HG02884 (cell line): ENCODE data around the gene ENTREP1.
"Not testable (repeated sequence)": the region's sequence is repeated elsewhere in the genome, so short reads cannot be mapped to it uniquely, and the experiment has no call there.

ENCODE experiments used
- ATAC-seq: cut with Tn5 transposase; IDR thresholded peaks from one replicate; pipeline ENCODE4 v1.9.1; 2021; ENCODE audit warnings: mild to moderate bottlenecking, moderate library complexity; ENCODE audit not compliant: unreplicated experiment

The ENTREP1 gene

GRCh38 chr9:69397384-69398214 is 72.6 kb downstream of the ENTREP1 start:
- ATAC-seq: no peak

GRCh38 chr9:69400470-69400869 is 75.5 kb downstream of the ENTREP1 start:
- ATAC-seq: no peak

- not testable (repeated sequence) for ATAC-seq
Measured at GRCh38 chr9:69409936-69410335, 84.9 kb downstream of the ENTREP1 start.

GRCh38 chr9:69411246-69411645 is 86.2 kb downstream of the ENTREP1 start:
- no peak for ATAC-seq

- ATAC-seq: no peak
Measured at GRCh38 chr9:69411931-69412740, 87.1 kb downstream of the ENTREP1 start.

GRCh38 chr9:69412741-69413150 is 87.7 kb downstream of the ENTREP1 start:
- no peak for ATAC-seq

- no peak for ATAC-seq
Measured at GRCh38 chr9:69420611-69421270, 95.7 kb downstream of the ENTREP1 start.

GRCh38 chr9:69421908-69422801 is 97.1 kb downstream of the ENTREP1 start:
- ATAC-seq: no peak

GRCh38 chr9:69425136-69425801 is 100.3 kb downstream of the ENTREP1 start:
- ATAC-seq: no peak

GRCh38 chr9:69427286-69427685 is 102.3 kb downstream of the ENTREP1 start:
- ATAC-seq: no peak

GRCh38 chr9:69428017-69428785 is 103.2 kb downstream of the ENTREP1 start:
- no peak for ATAC-seq

- no peak for ATAC-seq
Measured at GRCh38 chr9:69429281-69429680, 104.3 kb downstream of the ENTREP1 start.

- ATAC-seq: no peak
Measured at GRCh38 chr9:69430206-69430605, 105.2 kb downstream of the ENTREP1 start.

GRCh38 chr9:69431203-69431602 is 106.2 kb downstream of the ENTREP1 start:
- no peak for ATAC-seq

- ATAC-seq: no peak
Measured at GRCh38 chr9:69431777-69432176, 106.8 kb downstream of the ENTREP1 start.

GRCh38 chr9:69432623-69433022 is 107.6 kb downstream of the ENTREP1 start:
- no peak for ATAC-seq

- no peak for ATAC-seq
Measured at GRCh38 chr9:69433392-69433791, 108.4 kb downstream of the ENTREP1 start.

- ATAC-seq: no peak
Measured at GRCh38 chr9:69433968-69434367, 109.0 kb downstream of the ENTREP1 start.

GRCh38 chr9:69439654-69440053 is 114.6 kb downstream of the ENTREP1 start:
- ATAC-seq: not testable (repeated sequence)
